ENCODE data around the gene DET1.

DNA sequence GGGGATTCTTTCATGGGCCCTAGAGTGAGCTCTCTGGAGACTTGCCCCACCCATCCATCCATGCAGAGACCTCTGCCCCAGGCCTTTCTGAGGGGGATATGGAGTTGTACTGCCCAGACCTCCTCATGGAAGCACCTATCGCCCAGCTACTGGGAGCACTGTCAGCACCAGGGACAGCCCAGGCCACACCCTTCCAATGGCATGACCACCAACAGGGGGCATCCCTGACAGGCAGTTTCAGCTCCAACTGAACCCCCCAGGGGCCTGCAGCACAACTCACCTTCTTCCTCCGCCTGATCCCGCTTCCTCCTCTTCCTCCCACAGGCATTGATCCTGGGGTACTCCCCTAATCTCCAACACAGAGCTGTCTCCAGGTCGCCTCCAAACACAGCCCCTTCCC, 57.2 kb downstream of the DET1 start:
- TF ChIP-seq, protein P1, sequence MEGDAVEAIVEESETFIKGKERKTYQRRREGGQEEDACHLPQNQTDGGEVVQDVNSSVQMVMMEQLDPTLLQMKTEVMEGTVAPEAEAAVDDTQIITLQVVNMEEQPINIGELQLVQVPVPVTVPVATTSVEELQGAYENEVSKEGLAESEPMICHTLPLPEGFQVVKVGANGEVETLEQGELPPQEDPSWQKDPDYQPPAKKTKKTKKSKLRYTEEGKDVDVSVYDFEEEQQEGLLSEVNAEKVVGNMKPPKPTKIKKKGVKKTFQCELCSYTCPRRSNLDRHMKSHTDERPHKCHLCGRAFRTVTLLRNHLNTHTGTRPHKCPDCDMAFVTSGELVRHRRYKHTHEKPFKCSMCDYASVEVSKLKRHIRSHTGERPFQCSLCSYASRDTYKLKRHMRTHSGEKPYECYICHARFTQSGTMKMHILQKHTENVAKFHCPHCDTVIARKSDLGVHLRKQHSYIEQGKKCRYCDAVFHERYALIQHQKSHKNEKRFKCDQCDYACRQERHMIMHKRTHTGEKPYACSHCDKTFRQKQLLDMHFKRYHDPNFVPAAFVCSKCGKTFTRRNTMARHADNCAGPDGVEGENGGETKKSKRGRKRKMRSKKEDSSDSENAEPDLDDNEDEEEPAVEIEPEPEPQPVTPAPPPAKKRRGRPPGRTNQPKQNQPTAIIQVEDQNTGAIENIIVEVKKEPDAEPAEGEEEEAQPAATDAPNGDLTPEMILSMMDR (IDR thresholded peaks at IDR 0.05; ENCODE audit: low read depth, low read length, poor library complexity, severe bottlenecking) = no peak
- no peak for TF ChIP-seq EZH2phosphoT487 (IDR thresholded peaks at IDR 0.05; ENCODE audit: borderline replicate concordance, low read length)
